HG02973 (cell line): ENCODE measurements around the gene B3GLCT.
"Not testable (repeated sequence)": the region's sequence is repeated elsewhere in the genome, so short reads cannot be mapped to it uniquely, and the experiment has no call there.

ENCODE experiments used
- ATAC-seq: cut with Tn5 transposase; IDR thresholded peaks from one replicate; pipeline ENCODE4 v1.9.1; 2021; ENCODE audit warnings: moderate library complexity; ENCODE audit not compliant: unreplicated experiment

The B3GLCT gene

DNA sequence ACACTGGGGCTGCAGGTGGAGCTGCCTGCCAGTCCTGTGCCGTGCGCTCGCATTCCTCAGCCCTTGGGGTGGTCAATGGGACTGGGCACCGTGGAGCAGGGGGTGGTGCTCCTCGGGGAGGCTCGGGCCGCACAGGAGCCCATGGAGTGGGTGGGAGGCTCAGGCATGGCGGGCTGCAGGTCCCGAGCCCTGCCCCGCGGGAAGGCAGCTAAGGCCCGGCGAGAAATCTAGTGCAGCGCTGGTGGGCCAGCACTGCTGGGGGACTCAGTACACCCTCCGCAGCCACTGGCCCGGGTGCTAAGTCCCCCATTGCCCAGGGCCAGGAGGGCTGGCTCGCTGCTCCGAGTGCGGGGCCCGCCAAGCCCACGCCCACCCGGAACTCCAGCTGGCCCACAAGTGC is 139.8 kb downstream of the B3GLCT start:
- ATAC-seq, result not testable (repeated sequence)

GRCh38 chr13:31340848-31341247 is 141.1 kb downstream of the B3GLCT start:
- not testable (repeated sequence) for ATAC-seq

- no peak for ATAC-seq
Observed at GRCh38 chr13:31346891-31347290, 147.1 kb downstream of the B3GLCT start.

GRCh38 chr13:31349156-31349555 is 149.4 kb downstream of the B3GLCT start:
- no peak for ATAC-seq

- ATAC-seq, result no peak
Observed at GRCh38 chr13:31350560-31350959, 150.8 kb downstream of the B3GLCT start.

DNA sequence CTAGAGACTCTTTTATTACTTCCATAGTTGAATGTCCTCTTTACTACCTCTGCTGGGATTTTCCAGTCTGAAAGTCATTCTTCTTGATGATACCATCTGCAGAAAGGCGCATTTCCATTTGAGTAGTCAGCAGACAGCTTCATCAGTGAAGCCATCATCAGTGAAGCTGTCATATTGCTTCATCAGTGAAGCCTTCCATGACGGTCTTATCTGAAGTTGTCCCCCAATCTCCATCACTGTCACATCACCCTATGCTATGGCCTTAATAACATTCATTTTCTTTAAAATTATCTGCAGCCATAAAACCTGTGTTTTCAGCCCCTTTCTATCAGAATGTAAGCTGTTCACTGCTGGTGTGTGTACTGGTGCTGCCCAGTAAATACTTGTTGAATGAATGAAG is 151.6 kb downstream of the B3GLCT start:
- ATAC-seq, result no peak

- ATAC-seq, result no peak
Observed at GRCh38 chr13:31352467-31352866, 152.7 kb downstream of the B3GLCT start.

DNA sequence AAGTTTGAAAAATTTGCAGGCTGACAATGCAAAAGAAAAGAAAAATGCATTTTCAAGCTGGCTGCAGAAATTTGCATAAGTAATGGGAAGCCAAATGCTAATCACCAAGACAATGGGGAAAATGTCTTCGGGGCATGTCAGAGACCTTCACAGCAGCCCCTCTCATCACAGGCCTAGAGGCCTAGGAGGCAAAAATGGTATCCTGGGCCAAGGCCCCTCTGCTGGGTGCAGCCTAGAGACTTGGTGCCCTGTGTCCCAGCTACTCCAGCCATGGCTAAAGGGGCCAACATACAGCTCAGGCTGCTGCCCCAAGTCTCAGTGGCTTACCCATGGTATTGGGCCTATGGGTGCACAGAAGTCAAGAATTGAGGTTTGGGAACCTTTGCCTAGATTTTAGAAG is 155.2 kb downstream of the B3GLCT start:
- no peak for ATAC-seq

DNA sequence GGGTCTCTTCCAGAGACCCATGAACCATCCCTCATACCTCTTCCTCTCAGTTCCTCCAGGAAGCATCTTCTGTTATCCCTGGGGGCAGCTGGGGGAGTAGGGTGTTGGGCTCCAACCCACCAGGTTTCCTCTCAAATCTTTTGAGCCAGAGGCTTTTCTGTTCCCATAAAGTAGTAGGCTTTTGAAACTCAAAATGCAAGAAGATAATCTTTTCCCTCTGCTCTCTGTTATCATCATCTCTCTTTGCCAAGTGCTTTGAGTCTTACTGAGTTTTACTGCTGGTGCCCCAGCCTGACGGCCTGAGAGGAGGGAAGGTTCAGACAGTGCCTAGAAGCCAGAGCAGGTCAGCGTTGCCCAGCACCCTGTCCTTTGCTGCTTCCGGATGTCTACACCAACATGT is 157.2 kb downstream of the B3GLCT start:
- ATAC-seq, result no peak

DNA sequence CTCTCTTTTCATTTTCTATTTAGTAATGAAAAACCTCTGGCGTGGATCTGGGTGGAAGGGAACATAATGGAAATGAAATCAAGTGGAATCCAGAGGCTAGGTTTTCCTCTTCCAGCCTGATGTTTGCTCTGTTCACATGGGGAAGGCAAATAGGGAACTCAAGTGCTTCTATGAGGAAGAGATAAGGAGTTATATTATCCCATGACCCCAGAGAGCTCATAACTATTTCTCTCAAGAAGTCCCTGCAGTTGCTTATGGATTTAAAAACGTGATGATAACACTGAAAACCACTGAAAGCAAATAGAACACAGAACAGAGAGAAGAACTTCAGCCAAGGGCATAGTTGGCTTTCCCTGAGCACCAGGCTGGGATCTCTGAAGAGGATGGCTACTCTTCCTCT is 157.8 kb downstream of the B3GLCT start:
- ATAC-seq, result no peak

GRCh38 chr13:31361673-31362072 is 161.9 kb downstream of the B3GLCT start:
- ATAC-seq, result no peak

DNA sequence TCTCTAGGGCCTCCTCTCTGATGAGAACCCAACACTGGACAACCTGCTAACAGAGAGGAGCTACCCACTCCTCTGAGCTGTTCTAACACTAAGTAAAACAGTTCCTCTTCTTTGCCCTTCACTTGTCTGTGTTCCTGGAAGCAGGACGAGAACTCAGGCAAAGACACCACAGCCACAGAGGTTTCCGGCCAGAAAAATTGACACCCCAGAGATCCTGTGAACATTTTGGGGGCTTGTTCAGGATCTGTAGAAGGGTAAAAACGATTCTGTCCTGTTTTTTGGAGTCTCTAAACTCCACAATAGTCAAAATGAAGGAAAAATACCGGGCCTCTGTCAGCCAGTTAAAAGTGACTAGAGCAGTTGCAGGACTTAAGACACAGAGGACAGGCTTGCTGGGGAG is 165.9 kb downstream of the B3GLCT start:
- no peak for ATAC-seq

- ATAC-seq, result no peak
Observed at GRCh38 chr13:31367410-31367809, 167.6 kb downstream of the B3GLCT start.

- ATAC-seq, result no peak
Observed at GRCh38 chr13:31369213-31369612, 169.4 kb downstream of the B3GLCT start.

- no peak for ATAC-seq
Observed at GRCh38 chr13:31372454-31372853, 172.7 kb downstream of the B3GLCT start.

GRCh38 chr13:31374682-31375081 is 174.9 kb downstream of the B3GLCT start:
- ATAC-seq, result no peak

DNA sequence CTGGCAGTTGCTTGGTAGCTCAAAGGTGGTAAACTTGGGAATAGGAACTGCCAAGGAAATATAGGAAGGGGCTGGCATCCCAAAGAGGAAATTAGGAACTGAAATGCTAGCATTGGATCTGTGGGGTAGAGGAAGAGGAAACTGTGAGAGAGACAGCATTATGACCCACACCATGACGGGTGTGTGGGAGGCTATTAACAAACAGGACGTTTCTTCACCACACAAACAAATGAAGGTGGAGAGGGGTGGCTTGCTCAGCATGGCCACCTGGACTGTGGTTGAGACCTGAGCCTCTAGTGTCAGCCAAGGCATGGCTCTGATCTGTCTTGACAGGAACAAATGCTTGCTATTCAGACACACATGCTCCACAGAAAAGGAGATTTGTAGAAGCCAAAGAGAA is 178.2 kb downstream of the B3GLCT start:
- ATAC-seq, result no peak

GRCh38 chr13:31380715-31381114 is 180.9 kb downstream of the B3GLCT start:
- ATAC-seq, result no peak
